ENCODE measurements around the gene CHMP2B. TPM values are rescaled to one million over a fixed set of nuclear protein-coding genes. Genes with fewer than 3 reads are reported as not detected.

The CHMP2B gene
- total and polyA plus RNA-seq, 7 donors: 33.2 to 106 (median 44.3) TPM

GRCh38 chr3:87268646-87269211 is 41.6 kb downstream of the CHMP2B start:
- Histone ChIP-seq H3K27ac (no peak overlapping the region), H3K9me3 (no peaks in the 10 kb centered on the region), H3K4me1 (no peaks in the 10 kb centered on the region), H3K4me3 (no peak overlapping the region), H3K27me3 (no peaks in the 10 kb centered on the region), H3K36me3 (no peaks in the 10 kb centered on the region)
- TF ChIP-seq POLR2AphosphoS5 (IDR thresholded peaks at IDR 0.05) (no peak), EP300 (IDR thresholded peaks at IDR 0.05) (no peak)
- intact Hi-C loops (cut with DNase I): no loop called here
- DNase-seq: no peak
- WGBS, 2 donors: 84 to 85% methylated on average over 4 of the region's 4 CpGs

- H3K4me3 ChIP-seq: no peak overlapping the region
- no peaks in the 10 kb centered on the region for H3K9me3 ChIP-seq
- H3K4me1 ChIP-seq: no peaks in the 10 kb centered on the region
- TF ChIP-seq POLR2AphosphoS5 (IDR thresholded peaks at IDR 0.05) (no peak), POLR2A (IDR thresholded peaks at IDR 0.05) (no peak), EP300 (IDR thresholded peaks at IDR 0.05) (no peak), CTCF (IDR thresholded peaks at IDR 0.05) (no peak)
- no peak for DNase-seq
- H3K27ac ChIP-seq: no peak overlapping the region
- H3K27me3 ChIP-seq: no peaks in the 10 kb centered on the region
- intact Hi-C loops (cut with DNase I): no loop called here
- no peaks in the 10 kb centered on the region for H3K36me3 ChIP-seq
Observed at GRCh38 chr3:87269723-87270122, 42.6 kb downstream of the CHMP2B start.

DNA sequence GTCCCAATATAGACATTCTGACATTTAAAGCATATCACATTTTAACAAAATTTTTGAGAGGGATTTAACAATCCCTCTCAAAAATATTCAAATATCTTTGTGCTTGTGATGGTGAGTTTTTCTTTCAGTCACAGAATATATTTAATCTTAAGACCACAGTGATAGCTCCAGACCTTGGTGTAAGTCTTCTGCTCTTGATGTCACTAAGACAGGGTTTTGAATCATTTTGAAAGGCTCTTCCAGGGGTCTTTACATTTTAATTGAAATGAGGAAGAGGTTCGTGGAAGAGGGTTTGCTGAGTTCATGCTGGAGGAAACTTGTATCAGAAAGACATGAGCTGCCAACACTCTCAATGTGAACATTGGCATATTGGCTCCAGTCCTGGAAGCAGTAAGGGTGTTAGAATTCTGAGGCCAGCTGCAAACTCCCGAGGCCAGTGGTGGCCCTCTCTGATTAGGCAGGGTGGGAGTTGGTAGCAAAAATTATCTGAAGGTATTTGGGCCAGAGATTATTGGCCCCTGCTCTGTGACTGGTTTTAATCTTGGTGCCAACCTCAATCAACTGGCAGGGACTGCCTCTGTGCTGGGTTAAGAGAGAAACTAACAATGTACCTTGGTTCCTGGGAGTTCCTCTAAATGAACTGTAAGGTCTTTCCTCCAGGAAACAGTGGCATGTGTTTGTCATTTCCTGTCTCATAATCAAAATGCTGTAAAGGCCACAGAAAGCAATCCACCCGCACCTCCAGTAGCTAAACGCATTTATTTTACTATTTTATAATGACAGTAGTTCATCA is 44.0 kb downstream of the CHMP2B start:
- no peak for DNase-seq
- 41 to 62% methylated on average over 4 of the region's 4 CpGs for WGBS, 2 donors
- Histone ChIP-seq H3K27me3 (no peaks in the 10 kb centered on the region), H3K27ac (no peak overlapping the region), H3K4me3 (no peak overlapping the region), H3K36me3 (no peaks in the 10 kb centered on the region), H3K9me3 (no peaks in the 10 kb centered on the region), H3K4me1 (no peaks in the 10 kb centered on the region)
- intact Hi-C loops (cut with DNase I): no loop called here
- TF ChIP-seq EP300 (IDR thresholded peaks at IDR 0.05) (no peak), CTCF (IDR thresholded peaks at IDR 0.05) (no peak), POLR2AphosphoS5 (IDR thresholded peaks at IDR 0.05) (no peak), POLR2A (IDR thresholded peaks at IDR 0.05) (no peak)

GRCh38 chr3:87272718-87273341 is 45.7 kb downstream of the CHMP2B start:
- DNase-seq: no peak
- intact Hi-C loops (cut with DNase I): no loop called here
- Histone ChIP-seq H3K27ac (no peak overlapping the region), H3K27me3 (no peaks in the 10 kb centered on the region), H3K36me3 (no peaks in the 10 kb centered on the region), H3K9me3 (no peaks in the 10 kb centered on the region), H3K4me1 (no peaks in the 10 kb centered on the region), H3K4me3 (no peak overlapping the region)
- no peak for TF ChIP-seq POLR2AphosphoS5 (IDR thresholded peaks at IDR 0.05)
- no peak for TF ChIP-seq POLR2A (IDR thresholded peaks at IDR 0.05)
- no peak for TF ChIP-seq CTCF (IDR thresholded peaks at IDR 0.05)
- TF ChIP-seq EP300 (IDR thresholded peaks at IDR 0.05): no peak
- WGBS, 2 donors: 70 to 85% methylated on average over 4 of the region's 4 CpGs

GRCh38 chr3:87276484-87276883 is 49.4 kb downstream of the CHMP2B start, which contains the start of gene POU1F1:
POU1F1 (minus strand) TSS chr3:87276584; CDS start chr3:87276462, 122 bp downstream.
- Histone ChIP-seq H3K27me3 (no peaks in the 10 kb centered on the region), H3K27ac (no peak within 1 kb of the TSS), H3K4me3 (no peak within 1 kb of the TSS), H3K4me1 (no peaks in the 10 kb centered on the region), H3K9me3 (no peaks in the 10 kb centered on the region), H3K36me3 (no peaks in the 10 kb centered on the region)
- DNase-seq: no peak
- WGBS, 2 donors: 83 to 91% methylated on average over 6 of the region's 6 CpGs
- TF ChIP-seq POLR2AphosphoS5 (IDR thresholded peaks at IDR 0.05) (no peak), POLR2A (IDR thresholded peaks at IDR 0.05) (no peak), CTCF (IDR thresholded peaks at IDR 0.05) (no peak), EP300 (IDR thresholded peaks at IDR 0.05) (no peak)
- intact Hi-C loops (cut with DNase I): no loop called here

All from sigmoid colon (tissue), 7 donors.